ENCODE data around the gene NCAM2.

GRCh38 chr21:20999659-21000058 is 1.4 kb downstream of the NCAM2 start:
- TF ChIP-seq CTCF (IDR thresholded peaks at IDR 0.05; ENCODE audit: low read length) (peak; percentile 69), EZH2 (IDR thresholded peaks at IDR 0.05; ENCODE audit: borderline replicate concordance, low read length) (no peak)

Measured in OCI-LY1 (cell line).